Measurements from ENCODE around the gene DSN1. TPM values are rescaled to one million over a fixed set of nuclear protein-coding genes. Genes with fewer than 3 reads are reported as not detected.

Gene DSN1
- total and polyA plus RNA-seq, 4 donors = 3.5 to 14.6 (median 5.1) TPM

- no peaks in the 10 kb centered on the region for H3K27me3 ChIP-seq (ENCODE audit: control insufficient read depth in 4 of 4, insufficient read depth in 4 of 4, low read length in 3 of 4)
- no peak for DNase-seq (ENCODE audit: low spot score)
- TF ChIP-seq HNF4A (conservative IDR thresholded peaks at IDR 0.05) (no peak), SP1 (IDR thresholded peaks at IDR 0.05) (no peak), MAX (IDR thresholded peaks at IDR 0.05) (no peak), RAD21 (IDR thresholded peaks at IDR 0.05) (no peak), REST (IDR thresholded peaks at IDR 0.05) (no peak), RXRA (IDR thresholded peaks at IDR 0.05) (no peak), YY1 (IDR thresholded peaks at IDR 0.05) (no peak), EGR1 (IDR thresholded peaks at IDR 0.05; ENCODE audit: low read depth in 2 of 2) (no peak), CTCF (IDR thresholded peaks at IDR 0.05; ENCODE audit: low read depth, low read length, missing input control) (no peak), FOXA2 (IDR thresholded peaks at IDR 0.05) (no peak), HNF4G (IDR thresholded peaks at IDR 0.05) (no peak), GABPA (IDR thresholded peaks at IDR 0.05 in 1 of 2, conservative IDR thresholded peaks at IDR 0.05 in 1 of 2) (no peak), TAF1 (conservative IDR thresholded peaks at IDR 0.05) (no peak), JUND (IDR thresholded peaks at IDR 0.05) (no peak), FOXA1 (IDR thresholded peaks at IDR 0.05) (no peak)
- H3K9me3 ChIP-seq (ENCODE audit: control insufficient read depth in 4 of 4, low read length in 3 of 4) = no peaks in the 10 kb centered on the region
- no peaks in the 10 kb centered on the region for H3K4me1 ChIP-seq (ENCODE audit: control insufficient read depth in 4 of 4, insufficient read depth in 4 of 4, low read length in 3 of 4)
- 96% methylated on average over 36 of the region's 36 CpGs for WGBS
- no peak overlapping the region for H3K4me3 ChIP-seq (ENCODE audit: low read depth in 1 of 3, low read length in 3 of 3)
- peaks cover 0 to 13% (median under 1%) of the 10 kb centered on the region in 4 donors for H3K36me3 ChIP-seq (ENCODE audit: control insufficient read depth in 4 of 4, insufficient read depth in 3 of 4, low read depth in 1 of 4, low read length in 3 of 4)
- H3K9ac ChIP-seq (ENCODE audit: low read depth in 1 of 2, low read length in 2 of 2) = no peak overlapping the region
- no peak overlapping the region for H3K27ac ChIP-seq (ENCODE audit: low read depth in 1 of 2, low read length in 2 of 2)
Measured at GRCh38 chr20:36793294-36794115, 19.9 kb upstream of the DSN1 start.

GRCh38 chr20:36792422-36792821 lies 18.9 kb upstream of the DSN1 start:
- Histone ChIP-seq H3K36me3 (ENCODE audit: control insufficient read depth in 4 of 4, insufficient read depth in 3 of 4, low read depth in 1 of 4, low read length in 3 of 4) (peaks cover 0 to 8% (median under 1%) of the 10 kb centered on the region in 4 donors), H3K4me3 (ENCODE audit: low read depth in 1 of 3, low read length in 3 of 3) (no peak overlapping the region), H3K9me3 (ENCODE audit: control insufficient read depth in 4 of 4, low read length in 3 of 4) (no peaks in the 10 kb centered on the region), H3K9ac (ENCODE audit: low read depth in 1 of 2, low read length in 2 of 2) (no peak overlapping the region), H3K27ac (ENCODE audit: low read depth in 1 of 2, low read length in 2 of 2) (no peak overlapping the region), H3K27me3 (ENCODE audit: control insufficient read depth in 4 of 4, insufficient read depth in 4 of 4, low read length in 3 of 4) (no peaks in the 10 kb centered on the region), H3K4me1 (ENCODE audit: control insufficient read depth in 4 of 4, insufficient read depth in 4 of 4, low read length in 3 of 4) (no peaks in the 10 kb centered on the region)
- 78% methylated on average over 3 of the region's 3 CpGs for WGBS
- DNase-seq (ENCODE audit: low spot score) = no peak
- TF ChIP-seq CTCF (IDR thresholded peaks at IDR 0.05; ENCODE audit: low read depth, low read length, missing input control) (no peak), RAD21 (IDR thresholded peaks at IDR 0.05) (peak in 1 of 2 donors; percentile 11)
